GM19099 (cell line): ENCODE data around the gene CALD1.

Experiments
- POLR2A ChIP-seq: IDR thresholded peaks from 3 replicates; pipeline ENCODE4 v1.6.1; 2011; ENCODE audit warnings: low read depth; ENCODE audit not compliant: insufficient read length; ENCODE audit errors: extremely low read depth

The CALD1 gene

GRCh38 chr7:134942690-134943466, 163.4 kb downstream of the CALD1 start:
- TF ChIP-seq POLR2A = no peak

DNA sequence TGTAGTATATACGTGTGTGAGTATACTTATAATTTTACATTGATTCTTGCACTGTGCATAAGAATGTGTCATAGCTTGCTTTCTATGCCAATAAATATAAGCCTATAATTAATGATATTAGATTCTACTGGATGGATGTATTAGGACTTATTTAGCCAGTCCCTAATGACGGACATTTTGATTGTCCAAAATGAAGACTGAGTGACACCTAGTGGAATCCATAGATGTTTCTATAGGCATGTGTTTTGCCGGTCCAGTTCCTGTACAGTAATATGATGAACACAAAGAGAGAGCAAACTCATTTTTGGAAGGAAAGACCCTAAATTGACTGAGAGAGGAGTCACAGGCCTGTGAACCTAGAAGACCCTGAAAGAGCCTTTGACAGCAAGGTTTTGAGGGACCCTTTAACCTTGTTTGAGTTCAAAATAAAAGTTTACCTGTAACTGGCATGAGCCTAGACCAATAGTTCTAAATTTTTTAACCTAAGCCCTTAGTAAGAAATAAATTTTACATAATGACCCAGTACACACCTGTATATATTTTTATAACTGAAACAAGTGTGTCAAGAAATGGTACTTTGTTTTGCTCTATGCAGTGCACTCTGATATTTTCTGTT, 164.5 kb downstream of the CALD1 start:
- TF ChIP-seq POLR2A = no peak

GRCh38 chr7:134945691-134946090, 166.3 kb downstream of the CALD1 start:
- no peak for TF ChIP-seq POLR2A

DNA sequence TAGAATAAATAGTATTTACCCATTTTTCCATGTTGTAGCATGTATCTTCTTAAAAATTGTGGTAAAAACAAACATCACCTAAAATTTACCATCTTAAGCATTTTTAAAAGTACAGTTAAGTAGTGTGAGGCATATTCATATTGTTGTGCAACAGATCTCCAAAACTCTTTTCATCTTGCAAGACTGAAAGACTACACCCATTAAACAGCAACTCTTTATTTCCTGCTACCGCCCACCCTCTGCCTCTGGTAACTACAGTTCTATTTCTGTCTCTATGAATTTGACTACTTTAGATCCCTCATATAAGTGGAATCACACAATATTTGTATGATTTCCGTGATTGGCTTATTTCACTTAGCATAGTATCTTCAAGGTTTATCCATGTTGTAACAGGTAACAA, 166.8 kb downstream of the CALD1 start:
- TF ChIP-seq POLR2A = no peak

GRCh38 chr7:134947329-134947728, 167.9 kb downstream of the CALD1 start:
- no peak for TF ChIP-seq POLR2A

DNA sequence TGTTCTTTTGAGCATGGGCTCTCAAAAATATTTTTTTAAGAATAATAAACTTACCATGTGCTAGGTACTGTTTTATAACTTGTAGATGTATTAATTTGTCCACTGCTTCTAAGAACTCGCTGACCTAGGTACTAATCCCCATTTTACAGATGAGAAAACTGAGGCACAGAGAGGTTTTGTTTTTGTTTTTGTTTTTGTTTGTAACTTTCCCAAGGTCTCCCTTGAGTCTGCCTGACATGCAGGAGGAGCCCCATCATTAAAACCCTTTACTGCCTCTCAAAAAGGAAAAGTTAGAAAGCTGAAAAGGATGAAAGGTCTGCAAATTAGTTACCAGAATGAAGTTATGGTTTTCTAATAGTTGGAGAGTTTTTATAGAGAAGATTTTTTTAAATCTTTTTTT, 168.4 kb downstream of the CALD1 start:
- no peak for TF ChIP-seq POLR2A

DNA sequence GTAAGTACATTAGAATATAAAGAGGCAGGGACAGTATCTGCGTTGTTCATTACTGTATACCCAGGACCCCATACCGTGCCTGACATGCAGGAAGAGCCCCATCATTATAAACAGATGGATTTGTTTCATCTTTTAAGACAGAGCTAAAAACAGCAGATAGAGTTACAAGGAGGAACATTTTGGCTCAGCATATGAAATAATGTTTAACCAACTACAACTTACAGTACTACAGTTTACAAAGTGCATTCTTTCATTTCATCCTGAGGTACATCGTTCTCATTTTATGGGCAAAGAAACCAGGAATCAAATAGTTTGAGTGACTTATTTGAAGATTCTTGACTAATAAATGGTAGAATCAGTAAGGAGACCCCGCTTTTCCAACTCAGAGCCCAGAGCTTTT, 168.8 kb downstream of the CALD1 start:
- TF ChIP-seq POLR2A = no peak

DNA sequence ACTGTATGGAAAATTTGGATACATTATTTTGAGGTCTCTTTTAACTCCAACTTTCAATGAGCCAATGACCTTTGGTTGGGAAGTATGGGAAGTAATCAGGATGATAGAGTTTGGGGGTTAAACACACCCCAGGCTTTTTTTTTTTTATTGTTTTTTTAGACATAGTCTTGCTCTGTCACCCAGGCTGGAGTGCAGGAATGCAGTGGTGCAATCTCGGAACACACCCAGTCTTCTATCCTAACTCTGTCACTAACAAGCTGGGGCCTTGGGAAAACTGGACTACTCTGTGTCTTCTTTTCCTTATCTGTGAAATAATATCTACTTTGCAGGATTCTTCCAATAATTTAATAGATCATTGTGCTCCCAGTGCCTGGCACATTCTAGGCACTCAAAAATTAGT, 169.3 kb downstream of the CALD1 start:
- TF ChIP-seq POLR2A = no peak

GRCh38 chr7:134949171-134949570, 169.7 kb downstream of the CALD1 start:
- TF ChIP-seq POLR2A = no peak

DNA sequence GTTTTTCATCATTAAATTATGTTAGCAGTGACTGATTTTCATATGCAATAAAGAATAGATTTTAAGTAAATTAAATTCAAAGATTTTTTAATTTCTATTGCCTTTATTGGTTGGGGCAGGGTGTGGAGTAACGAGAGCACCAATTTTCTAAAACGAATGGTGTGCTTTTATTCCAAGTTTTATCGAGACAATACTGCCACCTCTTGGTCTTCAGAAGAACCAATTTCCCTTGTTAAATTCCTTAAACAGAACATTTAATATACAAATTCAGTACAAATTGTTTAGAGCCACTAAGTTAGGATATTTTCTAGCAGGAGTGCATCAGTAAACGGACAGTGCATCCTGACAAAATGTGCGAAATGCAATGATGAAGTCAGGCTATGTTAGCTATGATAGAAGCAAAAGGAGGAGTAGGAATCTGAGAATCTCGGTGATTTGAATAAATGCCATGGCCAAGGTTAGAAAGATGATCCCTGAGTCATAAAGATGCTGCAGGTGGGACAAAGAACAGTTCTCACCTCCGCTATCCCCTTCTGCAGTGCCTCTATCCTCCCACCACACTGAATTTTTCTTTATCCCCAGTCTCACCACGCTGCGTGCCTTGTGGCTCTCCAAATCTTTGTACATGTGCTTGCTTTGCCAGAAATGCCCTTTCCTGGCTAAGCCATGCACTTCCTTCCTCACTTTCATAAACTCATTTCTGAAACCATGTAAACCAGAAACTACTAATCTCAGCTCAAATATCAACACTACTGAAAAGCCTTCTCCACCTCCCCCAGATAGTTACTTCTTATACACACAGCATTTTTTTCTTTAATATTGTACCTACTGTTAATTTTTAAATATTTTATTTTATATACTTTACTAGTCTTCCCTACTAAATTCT, 175.0 kb downstream of the CALD1 start:
- TF ChIP-seq POLR2A = no peak

GRCh38 chr7:134957005-134957404, 177.6 kb downstream of the CALD1 start:
- no peak for TF ChIP-seq POLR2A

DNA sequence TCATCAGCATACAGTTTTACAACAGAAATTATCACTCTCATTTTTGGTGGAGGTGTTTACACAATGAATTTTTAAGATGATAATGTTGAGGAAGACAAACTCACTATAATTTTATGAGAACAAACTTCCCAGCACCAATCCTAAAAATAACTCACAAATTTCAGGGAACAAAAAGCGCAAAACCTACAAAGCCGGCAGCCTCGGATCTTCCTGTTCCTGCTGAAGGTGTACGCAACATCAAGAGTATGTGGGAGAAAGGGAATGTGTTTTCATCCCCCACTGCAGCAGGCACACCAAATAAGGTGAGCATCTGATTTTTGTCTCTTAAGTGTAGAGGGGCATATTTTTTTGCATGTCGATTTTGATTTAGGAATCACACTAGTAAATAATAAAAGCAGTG, 180.4 kb downstream of the CALD1 start:
- TF ChIP-seq POLR2A = no peak

DNA sequence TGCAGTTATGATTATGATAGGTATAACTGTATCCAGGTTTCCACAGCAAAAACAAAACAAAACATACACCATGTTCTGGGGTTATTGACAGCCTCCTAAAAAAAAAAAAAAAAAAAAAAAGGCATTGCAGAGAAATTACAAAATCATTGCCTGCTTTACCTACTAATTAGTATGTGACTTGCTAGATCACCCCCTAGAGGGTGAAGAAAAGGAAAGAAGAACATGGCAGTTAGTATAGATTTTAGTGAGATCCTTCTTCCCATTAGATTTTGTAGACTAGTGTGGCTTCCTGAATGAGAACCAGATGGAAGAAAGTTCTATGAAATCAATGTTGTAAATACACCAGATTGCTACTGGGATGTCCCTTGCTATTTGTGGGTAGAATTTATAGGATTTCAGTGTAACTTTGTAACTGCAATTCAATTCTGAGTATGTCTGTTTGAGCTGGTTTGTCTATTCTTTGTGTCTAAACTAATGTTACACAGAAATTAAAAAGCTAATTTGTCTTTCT, 182.9 kb downstream of the CALD1 start:
- no peak for TF ChIP-seq POLR2A

- no peak for TF ChIP-seq POLR2A
Observed at GRCh38 chr7:134963036-134963435, 183.6 kb downstream of the CALD1 start.

GRCh38 chr7:134966691-134967090, 187.3 kb downstream of the CALD1 start:
- no peak for TF ChIP-seq POLR2A

- no peak for TF ChIP-seq POLR2A
Observed at GRCh38 chr7:134968110-134968509, 188.7 kb downstream of the CALD1 start.

- no peak for TF ChIP-seq POLR2A
Observed at GRCh38 chr7:134985894-134986362, 206.5 kb downstream of the CALD1 start.
